Lung (tissue), 12 donors: ENCODE results near the gene GREB1L. TPM values are rescaled to one million over a fixed set of nuclear protein-coding genes. Genes with fewer than 3 reads are reported as not detected.

Source experiments
- ATAC-seq: fragments of 200-7000 bp; cut with Tn5 transposase; one replicate; pipeline ENCODE4 v1.9.1; 2020; ENCODE audit warnings: moderate number of reproducible peaks; ENCODE audit not compliant: insufficient read depth, low FRiP score
- DNase-seq, 3 donors: peaks; one replicate each; pipeline ENCODE4 v3.0.0-alpha.2; 2013 to 2017
- H3K27ac ChIP-seq, 2 donors: one replicate each; pipeline ENCODE4 v1.5.1; 2013; ENCODE audit warnings: mild to moderate bottlenecking in 2 of 2, moderate library complexity in 2 of 2, control low read depth in 1 of 2, inconsistent platforms in 1 of 2, low read depth in 1 of 2, low read length in 1 of 2
- H3K27me3 ChIP-seq, 3 donors: one replicate each; pipeline ENCODE4 v1.5.1; 2013; ENCODE audit warnings: low read length in 2 of 3; ENCODE audit not compliant: control insufficient read depth in 3 of 3, insufficient read depth in 3 of 3
- H3K36me3 ChIP-seq, 4 donors: one replicate each; pipeline ENCODE4 v1.5.1; 2013; ENCODE audit warnings: low read length in 4 of 4, mild to moderate bottlenecking in 1 of 4, moderate library complexity in 1 of 4; ENCODE audit not compliant: control insufficient read depth in 4 of 4, insufficient read depth in 4 of 4
- H3K4me1 ChIP-seq, 5 donors: one replicate each; pipeline ENCODE4 v1.5.1; 2013; ENCODE audit warnings: low read length in 5 of 5, mild to moderate bottlenecking in 2 of 5, moderate library complexity in 1 of 5; ENCODE audit not compliant: control insufficient read depth in 5 of 5, insufficient read depth in 5 of 5
- H3K4me3 ChIP-seq: one replicate; pipeline ENCODE4 v1.5.1; 2013; ENCODE audit warnings: mild to moderate bottlenecking, control low read depth, moderate library complexity
- H3K9ac ChIP-seq, 2 donors: one replicate each; pipeline ENCODE4 v1.5.1; 2013; ENCODE audit warnings: low read length in 2 of 2, control low read depth in 1 of 2; ENCODE audit not compliant: insufficient read depth in 1 of 2
- H3K9me3 ChIP-seq, 4 donors: one replicate each; pipeline ENCODE4 v1.5.1; 2013; ENCODE audit warnings: low read length in 3 of 4, mild to moderate bottlenecking in 1 of 4, moderate library complexity in 1 of 4; ENCODE audit not compliant: control insufficient read depth in 4 of 4, insufficient read depth in 3 of 4
- WGBS, 2 donors: extraction: QIAGEN DNeasy Blood & Tissue Kit; methylation state at CpG; one replicate each; pipeline ENCODE4 v1.1.7; 2013; 5-methylcytosine and 5-hydroxymethylcytosine counted together
- polyA plus RNA-seq, 2 donors: library from polyadenylated mRNA; stranded (reverse); fragments of 200-250 nt; gene quantifications; one replicate each; pipeline ENCODE4 v1.2.1, GENCODE V29; 2013
- total RNA-seq, 2 donors: library from RNA; depleted of rRNA in 1 of 2; stranded (reverse); fragments of >200 nt in 1 of 2; gene quantifications; one replicate each; pipeline ENCODE4 v1.2.1, GENCODE V29; 2014 to 2021
- TF ChIP-seq, protein P1 (sequence below): IDR thresholded peaks from 2 replicates; pipeline ENCODE4 v1.5.1; 2012; ENCODE audit warnings: mild to moderate bottlenecking; ENCODE audit errors: control extremely low read depth, extremely low read depth
- donor health status: control.
- donor health status: control.
- donor health status: Bipolar disorder and iron deficiency.
- donor health status: healthy.
- donor health status: DM: yes; HTN: yes; CAD: no.

GREB1L gene
- total and polyA plus RNA-seq, 4 donors: 0.08 to 1.2 (median 0.41) TPM

DNA sequence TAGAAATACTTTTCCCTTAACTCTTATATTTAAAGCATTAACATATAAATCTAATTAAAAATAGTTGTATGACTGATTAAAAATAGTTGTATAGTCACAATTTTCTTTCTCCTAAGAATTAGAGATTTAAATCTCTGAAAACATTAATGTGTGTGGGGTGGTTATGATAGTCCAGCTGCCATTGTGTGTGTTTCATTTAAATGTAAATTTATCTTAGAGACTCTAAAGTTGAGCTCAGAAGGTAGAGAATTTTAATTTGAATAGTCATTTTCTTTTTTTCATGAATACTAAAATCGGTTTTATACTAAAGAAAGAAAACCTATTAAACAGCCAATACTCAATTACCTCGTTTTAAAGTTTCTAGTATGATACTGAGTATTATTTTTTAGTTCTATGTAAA lies 18.6 kb downstream of the GREB1L start:
- Histone ChIP-seq H3K27ac (no peak overlapping the region), H3K27me3 (no peaks in the 10 kb centered on the region), H3K4me3 (no peak overlapping the region), H3K9ac (no peak overlapping the region), H3K36me3 (no peaks in the 10 kb centered on the region), H3K9me3 (no peaks in the 10 kb centered on the region), H3K4me1 (no peaks in the 10 kb centered on the region)
- WGBS, 2 donors: 53 to 75% methylated on average over 2 of the region's 2 CpGs
- DNase-seq (no peak), ATAC-seq (no peak)
- TF ChIP-seq, protein P1, sequence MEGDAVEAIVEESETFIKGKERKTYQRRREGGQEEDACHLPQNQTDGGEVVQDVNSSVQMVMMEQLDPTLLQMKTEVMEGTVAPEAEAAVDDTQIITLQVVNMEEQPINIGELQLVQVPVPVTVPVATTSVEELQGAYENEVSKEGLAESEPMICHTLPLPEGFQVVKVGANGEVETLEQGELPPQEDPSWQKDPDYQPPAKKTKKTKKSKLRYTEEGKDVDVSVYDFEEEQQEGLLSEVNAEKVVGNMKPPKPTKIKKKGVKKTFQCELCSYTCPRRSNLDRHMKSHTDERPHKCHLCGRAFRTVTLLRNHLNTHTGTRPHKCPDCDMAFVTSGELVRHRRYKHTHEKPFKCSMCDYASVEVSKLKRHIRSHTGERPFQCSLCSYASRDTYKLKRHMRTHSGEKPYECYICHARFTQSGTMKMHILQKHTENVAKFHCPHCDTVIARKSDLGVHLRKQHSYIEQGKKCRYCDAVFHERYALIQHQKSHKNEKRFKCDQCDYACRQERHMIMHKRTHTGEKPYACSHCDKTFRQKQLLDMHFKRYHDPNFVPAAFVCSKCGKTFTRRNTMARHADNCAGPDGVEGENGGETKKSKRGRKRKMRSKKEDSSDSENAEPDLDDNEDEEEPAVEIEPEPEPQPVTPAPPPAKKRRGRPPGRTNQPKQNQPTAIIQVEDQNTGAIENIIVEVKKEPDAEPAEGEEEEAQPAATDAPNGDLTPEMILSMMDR: no peak

GRCh38 chr18:21261352-21261751 lies 19.3 kb downstream of the GREB1L start:
- no peak for ATAC-seq
- TF ChIP-seq, protein P1: no peak
- no peak for DNase-seq
- WGBS, 2 donors: 89 to 98% methylated on average over 1 of the region's 1 CpG
- H3K27me3 ChIP-seq: no peaks in the 10 kb centered on the region
- no peaks in the 10 kb centered on the region for H3K4me1 ChIP-seq
- no peak overlapping the region for H3K4me3 ChIP-seq
- no peaks in the 10 kb centered on the region for H3K9me3 ChIP-seq
- no peaks in the 10 kb centered on the region for H3K36me3 ChIP-seq
- H3K27ac ChIP-seq: no peak overlapping the region
- no peak overlapping the region for H3K9ac ChIP-seq

- Histone ChIP-seq H3K4me1 (no peaks in the 10 kb centered on the region), H3K27me3 (no peaks in the 10 kb centered on the region), H3K9ac (no peak overlapping the region), H3K36me3 (no peaks in the 10 kb centered on the region), H3K4me3 (no peak overlapping the region), H3K27ac (no peak overlapping the region), H3K9me3 (no peaks in the 10 kb centered on the region)
- DNase-seq (no peak), ATAC-seq (no peak)
- TF ChIP-seq, protein P1: no peak
- WGBS, 2 donors: 76 to 80% methylated on average over 2 of the region's 2 CpGs
These were observed 20.2 kb downstream of the GREB1L start for GRCh38 chr18:21262244-21262643.

DNA sequence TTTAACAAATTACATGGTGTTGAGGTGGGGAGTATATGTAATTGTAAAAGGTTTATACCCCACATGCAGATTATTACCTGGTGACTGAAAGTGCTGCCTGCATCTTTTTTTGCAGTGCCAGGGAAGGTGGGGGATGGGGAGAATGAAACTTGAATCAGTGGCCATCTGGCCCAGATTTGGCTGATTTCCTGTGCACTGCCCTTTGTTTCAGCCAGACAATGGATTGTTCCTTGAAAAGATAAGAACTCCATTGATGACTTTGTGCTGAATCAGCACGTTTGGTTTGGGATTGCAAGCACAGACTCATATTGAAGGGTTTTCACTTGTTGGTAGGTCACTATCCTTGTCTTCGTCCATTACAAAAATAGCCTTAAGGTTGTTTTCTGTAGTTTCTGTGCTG lies 20.9 kb downstream of the GREB1L start:
- no peak for DNase-seq
- no peaks in the 10 kb centered on the region for H3K36me3 ChIP-seq
- H3K27ac ChIP-seq: no peak overlapping the region
- no peaks in the 10 kb centered on the region for H3K9me3 ChIP-seq
- ATAC-seq: no peak
- H3K27me3 ChIP-seq: no peaks in the 10 kb centered on the region
- 66 to 70% methylated on average over 2 of the region's 2 CpGs for WGBS, 2 donors
- H3K9ac ChIP-seq: no peak overlapping the region
- no peak overlapping the region for H3K4me3 ChIP-seq
- TF ChIP-seq, protein P1: no peak
- H3K4me1 ChIP-seq: no peaks in the 10 kb centered on the region
